GM12872 (cell line): ENCODE data around the gene LPAR2.

Experiments used
- TF ChIP-seq, protein P1 (sequence below): IDR thresholded peaks from 3 replicates; pipeline ENCODE4 v1.5.1; 2011; ENCODE audit warnings: low read depth, mild to moderate bottlenecking, low read length, moderate library complexity; ENCODE audit not compliant: insufficient read depth

The LPAR2 gene

DNA sequence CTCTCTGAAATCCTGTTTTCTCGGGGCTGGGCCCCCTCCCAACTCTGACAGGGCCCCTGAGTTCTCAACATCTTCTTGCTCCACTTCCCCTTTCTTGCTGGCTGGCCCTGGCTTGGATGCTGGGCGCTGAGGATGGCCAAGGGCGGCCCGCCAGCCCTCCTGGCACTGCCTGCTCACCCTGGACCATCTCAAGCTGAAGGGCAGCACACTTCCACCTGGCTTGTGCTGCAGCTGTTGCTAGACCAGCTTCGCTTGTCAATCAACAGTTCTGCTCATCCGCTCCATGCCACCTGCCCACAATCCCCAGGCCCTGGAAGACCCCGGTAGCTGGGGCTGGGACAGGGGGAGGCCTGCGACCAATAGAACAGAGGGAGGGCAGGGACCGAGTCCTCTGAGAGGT lies 22.3 kb upstream of the LPAR2 start:
- TF ChIP-seq, protein P1, sequence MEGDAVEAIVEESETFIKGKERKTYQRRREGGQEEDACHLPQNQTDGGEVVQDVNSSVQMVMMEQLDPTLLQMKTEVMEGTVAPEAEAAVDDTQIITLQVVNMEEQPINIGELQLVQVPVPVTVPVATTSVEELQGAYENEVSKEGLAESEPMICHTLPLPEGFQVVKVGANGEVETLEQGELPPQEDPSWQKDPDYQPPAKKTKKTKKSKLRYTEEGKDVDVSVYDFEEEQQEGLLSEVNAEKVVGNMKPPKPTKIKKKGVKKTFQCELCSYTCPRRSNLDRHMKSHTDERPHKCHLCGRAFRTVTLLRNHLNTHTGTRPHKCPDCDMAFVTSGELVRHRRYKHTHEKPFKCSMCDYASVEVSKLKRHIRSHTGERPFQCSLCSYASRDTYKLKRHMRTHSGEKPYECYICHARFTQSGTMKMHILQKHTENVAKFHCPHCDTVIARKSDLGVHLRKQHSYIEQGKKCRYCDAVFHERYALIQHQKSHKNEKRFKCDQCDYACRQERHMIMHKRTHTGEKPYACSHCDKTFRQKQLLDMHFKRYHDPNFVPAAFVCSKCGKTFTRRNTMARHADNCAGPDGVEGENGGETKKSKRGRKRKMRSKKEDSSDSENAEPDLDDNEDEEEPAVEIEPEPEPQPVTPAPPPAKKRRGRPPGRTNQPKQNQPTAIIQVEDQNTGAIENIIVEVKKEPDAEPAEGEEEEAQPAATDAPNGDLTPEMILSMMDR, result no peak

DNA sequence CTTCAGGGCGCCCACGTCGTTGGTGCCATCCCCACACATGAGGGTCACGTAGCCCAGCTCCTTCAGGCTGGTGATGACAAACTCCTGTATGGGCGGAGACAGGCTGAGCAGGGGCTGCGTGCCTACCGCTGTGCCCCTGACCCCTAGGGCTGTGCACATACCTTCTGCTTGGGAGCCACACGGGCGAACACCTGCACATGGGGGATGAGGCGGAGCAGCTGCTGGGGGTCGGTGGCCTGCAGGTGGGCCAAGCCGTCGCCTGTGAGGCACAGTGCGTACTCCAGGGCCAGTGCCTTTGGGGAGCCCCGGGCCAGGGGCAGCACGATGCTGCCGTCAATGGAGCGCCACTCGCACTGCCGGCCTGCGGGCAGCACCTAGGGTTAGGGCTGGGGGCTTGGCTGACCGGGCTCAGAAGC lies 21.6 kb upstream of the LPAR2 start:
- TF ChIP-seq, protein P1, result no peak

DNA sequence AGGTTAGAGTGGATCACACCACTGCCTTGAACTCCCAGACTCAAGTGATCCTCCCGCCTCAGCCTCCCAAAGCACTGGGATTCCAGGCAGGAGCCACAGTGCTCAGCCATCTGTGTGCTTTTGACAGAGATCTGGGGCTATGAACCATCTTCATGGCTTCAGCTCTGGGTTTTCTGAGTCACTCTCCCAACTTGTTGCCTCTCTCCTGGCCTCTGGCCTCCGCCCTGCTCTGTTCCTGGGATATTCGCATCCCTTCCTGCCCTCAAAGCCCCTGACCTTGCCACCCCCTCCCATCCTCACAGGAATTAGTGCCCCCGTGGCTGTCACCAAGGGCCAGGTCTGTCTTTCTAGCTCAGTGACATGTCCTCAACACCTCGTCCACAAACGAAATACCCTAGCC lies 21.1 kb upstream of the LPAR2 start:
- TF ChIP-seq, protein P1, result no peak

DNA sequence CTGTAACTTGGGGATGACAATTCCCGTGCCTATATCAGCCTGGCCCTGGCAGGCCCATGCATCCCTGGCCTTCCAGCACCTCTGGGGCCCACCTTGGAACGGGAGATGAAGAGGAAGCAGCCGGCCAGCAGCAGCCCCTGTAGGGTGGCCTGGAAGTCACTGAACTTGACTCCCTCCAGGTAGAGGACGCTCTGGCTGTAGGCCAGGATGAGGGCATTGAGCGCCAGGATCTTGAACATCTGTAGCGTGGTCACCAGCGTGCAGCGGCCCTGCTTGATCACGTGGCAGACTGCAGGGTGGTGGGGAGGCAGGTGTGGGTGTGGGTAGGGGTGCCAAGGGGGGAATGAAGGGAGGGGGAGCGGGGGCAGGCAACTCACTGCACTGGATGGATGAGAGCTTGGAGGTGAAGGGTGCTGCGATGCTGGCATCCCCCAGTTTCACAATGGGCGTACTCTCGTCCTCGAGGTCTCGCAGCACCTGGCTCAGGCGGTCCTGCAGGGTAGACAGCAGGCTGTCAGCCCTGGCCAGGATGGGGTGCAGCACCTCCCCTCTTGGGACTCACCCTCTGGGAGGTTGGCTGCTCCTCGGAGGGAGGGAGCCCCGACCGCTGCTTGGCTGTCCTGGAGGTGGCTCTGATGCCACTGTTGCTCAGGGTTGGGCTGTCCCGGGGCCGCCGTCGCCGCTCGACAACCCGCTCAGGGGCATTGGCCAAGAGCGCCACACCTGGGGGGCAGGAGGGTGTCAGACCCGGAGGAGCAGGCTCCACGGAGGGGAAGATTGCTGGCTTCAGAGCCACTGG lies 19.2 kb upstream of the LPAR2 start:
- TF ChIP-seq, protein P1, result no peak

DNA sequence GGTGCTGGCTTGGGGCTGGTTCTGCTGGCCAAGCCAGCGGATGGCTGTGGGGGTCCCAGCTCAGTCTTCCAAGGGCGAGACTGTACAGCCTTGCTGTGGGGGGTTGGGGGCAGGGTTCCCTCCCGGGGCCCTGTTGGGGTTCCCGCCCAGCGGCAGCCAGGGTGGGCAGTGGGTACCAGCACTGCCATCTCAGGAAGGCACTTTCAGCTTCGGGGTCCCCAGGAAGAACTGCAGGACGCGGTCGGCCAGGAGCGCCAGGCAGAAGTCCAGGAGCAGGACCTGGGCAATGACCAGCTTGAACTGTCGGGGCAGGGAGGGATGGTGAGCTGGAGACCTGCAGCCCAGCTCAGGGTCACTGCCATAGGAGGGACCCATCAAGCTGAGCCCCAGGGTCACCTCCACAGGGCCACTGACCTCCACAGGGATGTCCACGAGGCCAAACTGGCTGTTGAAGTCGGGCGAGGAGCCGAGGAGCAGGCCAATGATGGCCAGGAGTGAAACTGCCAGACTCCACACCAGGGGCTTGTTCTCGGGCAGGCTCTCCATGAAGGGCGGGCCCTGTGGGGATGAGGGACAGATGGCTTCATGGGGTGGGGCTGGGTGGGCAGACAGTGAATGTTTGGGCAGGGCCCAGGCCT lies 17.3 kb upstream of the LPAR2 start:
- TF ChIP-seq, protein P1, result no peak

DNA sequence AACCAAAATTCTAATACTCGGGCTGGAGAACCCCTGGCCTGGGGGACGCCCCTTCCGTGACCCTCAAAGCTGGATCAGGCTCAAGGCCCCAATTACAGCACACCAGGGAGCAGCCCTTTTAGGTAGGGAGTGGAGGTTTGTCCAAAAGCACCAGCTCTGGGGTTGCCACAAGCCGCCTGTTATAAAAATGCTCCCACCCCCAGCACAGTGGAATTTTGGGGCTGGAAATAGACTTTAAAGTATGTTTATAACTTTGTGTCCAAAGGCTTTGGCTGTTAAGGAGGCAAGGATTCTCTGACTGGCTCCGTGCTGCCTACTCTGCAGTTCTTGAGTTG lies 16.0 kb upstream of the LPAR2 start:
- TF ChIP-seq, protein P1, result no peak

DNA sequence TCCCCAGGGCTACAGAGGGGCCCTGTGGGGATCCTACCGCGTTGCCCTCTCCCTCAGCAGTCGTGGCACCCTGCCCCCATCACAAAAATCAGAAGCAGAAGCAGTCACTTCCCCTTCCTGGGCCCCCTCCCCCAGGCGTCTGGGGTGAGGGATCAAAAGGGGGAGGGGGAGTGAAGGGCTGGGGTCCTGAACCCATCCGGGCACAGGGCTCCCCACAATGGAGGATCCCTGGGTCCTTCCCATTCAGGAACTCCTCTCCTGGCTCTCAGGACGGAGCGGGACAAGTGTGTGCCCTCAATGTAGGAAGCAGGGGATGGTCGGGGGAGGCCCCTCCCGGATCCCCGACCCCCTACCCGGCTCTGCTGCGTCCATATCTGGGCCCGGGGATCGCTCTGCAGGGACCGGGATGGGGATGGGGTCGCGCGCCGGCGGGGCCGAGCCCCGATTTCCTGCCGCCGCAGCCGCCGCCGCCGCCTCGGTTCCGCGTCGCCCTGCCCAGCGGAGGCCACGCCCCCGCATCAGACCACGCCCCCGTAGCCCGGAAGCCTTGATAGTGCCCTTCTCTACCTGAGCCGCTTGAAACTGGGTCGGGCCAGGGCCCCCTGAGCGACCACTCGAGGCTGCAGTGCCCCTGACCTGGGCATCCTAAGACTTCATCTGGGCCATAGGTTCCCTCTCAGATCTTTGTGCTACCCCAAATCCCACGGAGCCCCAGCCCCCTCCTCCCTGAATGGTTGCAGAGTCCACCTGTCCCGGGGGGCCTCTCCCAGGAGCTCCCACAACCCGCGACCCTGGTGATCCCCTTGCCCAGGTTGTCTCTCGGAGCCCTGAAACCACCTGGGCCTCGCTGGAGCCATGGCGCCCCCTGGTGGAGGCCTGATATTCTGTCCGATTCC lies 15.4 kb upstream of the LPAR2 start, which contains the start of gene GMIP:
Gene GMIP, minus strand, starts transcription at position 500 of the 896 bp plus-strand sequence. Its CDS starts 128 bp downstream, at position 372.
- TF ChIP-seq, protein P1, result peak; percentile 80
